Upper lobe of left lung (tissue), 4 donors: Measurements from ENCODE around the gene ZBTB5.

Experiments used
- POLR2A ChIP-seq, 4 donors: fragments of 450-650 bp; IDR thresholded peaks; one replicate each; pipeline ENCODE4 v1.5.1; 2016 to 2017; ENCODE audit warnings: antibody characterized with exemption in 4 of 4, mild to moderate bottlenecking in 2 of 4
- POLR2AphosphoS5 ChIP-seq, 2 donors: sonication (generic); formaldehyde crosslinking; IDR thresholded peaks; one replicate each; pipeline ENCODE4 v1.5.1; 2017; ENCODE audit warnings: antibody characterized with exemption in 2 of 2
- TF ChIP-seq, protein P1 (sequence below), 6 experiments: fragments of 450-650 bp in 4 of 6; fragments of 200-600 bp in 2 of 6; sonication (generic) in 2 of 6; IDR thresholded peaks; one replicate each; pipeline ENCODE4 v1.5.1; 2016 to 2019; ENCODE audit warnings: antibody characterized with exemption in 6 of 6

DNA sequence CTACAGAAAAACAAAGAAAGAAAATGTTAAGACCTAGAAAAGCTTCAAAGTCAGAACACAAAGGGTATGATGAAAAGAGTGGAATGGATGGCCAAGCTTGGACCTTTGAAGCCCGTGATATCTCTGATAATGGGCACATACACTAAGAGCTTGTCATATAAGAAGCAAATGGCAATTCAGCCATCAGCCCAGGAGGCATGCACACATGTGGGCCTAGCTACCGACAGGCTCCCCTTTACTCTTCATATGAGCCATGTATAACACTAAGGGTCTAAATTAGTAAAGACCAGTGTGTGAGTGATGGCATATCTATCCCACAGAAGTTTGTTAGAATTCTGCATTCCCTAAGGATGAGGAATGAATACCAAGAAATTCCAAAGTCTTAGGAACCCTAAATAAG, 22.7 kb downstream of the ZBTB5 start:
- no peak for TF ChIP-seq POLR2AphosphoS5 (IDR thresholded peaks at IDR 0.05)
- TF ChIP-seq, protein P1, sequence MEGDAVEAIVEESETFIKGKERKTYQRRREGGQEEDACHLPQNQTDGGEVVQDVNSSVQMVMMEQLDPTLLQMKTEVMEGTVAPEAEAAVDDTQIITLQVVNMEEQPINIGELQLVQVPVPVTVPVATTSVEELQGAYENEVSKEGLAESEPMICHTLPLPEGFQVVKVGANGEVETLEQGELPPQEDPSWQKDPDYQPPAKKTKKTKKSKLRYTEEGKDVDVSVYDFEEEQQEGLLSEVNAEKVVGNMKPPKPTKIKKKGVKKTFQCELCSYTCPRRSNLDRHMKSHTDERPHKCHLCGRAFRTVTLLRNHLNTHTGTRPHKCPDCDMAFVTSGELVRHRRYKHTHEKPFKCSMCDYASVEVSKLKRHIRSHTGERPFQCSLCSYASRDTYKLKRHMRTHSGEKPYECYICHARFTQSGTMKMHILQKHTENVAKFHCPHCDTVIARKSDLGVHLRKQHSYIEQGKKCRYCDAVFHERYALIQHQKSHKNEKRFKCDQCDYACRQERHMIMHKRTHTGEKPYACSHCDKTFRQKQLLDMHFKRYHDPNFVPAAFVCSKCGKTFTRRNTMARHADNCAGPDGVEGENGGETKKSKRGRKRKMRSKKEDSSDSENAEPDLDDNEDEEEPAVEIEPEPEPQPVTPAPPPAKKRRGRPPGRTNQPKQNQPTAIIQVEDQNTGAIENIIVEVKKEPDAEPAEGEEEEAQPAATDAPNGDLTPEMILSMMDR (IDR thresholded peaks at IDR 0.05): no peak
- TF ChIP-seq POLR2A (IDR thresholded peaks at IDR 0.05): no peak
